Left forelimb (tissue), 1 donor: Measurements from ENCODE around the gene NR2F2.
A peak's percentile ranks its signal among the peaks of the same experiment; 100 is the strongest.

ENCODE experiments used
- DNase-seq: peaks from one replicate; pipeline ENCODE4 v3.0.0-alpha.2; 2018; ENCODE audit warnings: low spot score

Gene NR2F2

DNA sequence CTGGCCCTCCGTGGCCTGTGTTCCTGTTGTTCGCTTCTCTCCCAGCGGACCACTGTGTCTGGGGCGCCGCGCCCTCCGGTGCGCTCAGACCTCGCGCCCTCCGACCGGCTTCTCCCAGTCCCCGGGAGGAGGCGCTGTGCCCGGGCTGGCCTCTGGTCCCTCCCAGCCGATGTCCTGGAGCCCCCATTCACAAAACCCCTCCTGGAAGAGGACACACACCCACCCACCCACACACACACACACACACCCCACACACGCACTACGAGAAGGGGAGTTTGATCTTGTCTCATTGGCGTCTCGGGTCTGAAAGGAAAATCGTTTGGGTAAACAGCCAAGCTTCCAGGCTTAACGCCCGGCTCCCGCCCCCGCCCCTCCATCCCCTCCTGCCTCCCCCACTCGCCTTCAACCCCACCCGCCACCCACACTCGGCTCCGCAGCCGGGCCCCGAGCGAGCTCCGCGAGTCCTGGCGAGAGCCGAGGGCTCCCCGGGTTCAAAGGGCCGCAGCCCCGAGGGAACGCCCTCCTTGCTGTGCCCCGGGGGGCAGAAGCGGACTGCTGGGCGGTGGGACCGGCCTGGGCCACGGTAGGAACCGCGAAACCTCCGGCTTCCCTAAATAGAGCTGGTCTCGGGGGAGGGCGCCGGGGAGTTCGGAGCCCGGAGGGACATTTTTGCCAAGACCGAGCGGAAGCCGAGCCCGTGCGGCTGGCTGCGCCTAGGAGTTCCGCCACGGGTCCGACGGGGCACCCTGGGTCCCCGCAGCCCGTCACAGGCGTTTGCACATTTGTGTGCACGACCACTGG lies 23.6 kb downstream of the NR2F2 start:
- DNase-seq = peak; percentile 80

DNA sequence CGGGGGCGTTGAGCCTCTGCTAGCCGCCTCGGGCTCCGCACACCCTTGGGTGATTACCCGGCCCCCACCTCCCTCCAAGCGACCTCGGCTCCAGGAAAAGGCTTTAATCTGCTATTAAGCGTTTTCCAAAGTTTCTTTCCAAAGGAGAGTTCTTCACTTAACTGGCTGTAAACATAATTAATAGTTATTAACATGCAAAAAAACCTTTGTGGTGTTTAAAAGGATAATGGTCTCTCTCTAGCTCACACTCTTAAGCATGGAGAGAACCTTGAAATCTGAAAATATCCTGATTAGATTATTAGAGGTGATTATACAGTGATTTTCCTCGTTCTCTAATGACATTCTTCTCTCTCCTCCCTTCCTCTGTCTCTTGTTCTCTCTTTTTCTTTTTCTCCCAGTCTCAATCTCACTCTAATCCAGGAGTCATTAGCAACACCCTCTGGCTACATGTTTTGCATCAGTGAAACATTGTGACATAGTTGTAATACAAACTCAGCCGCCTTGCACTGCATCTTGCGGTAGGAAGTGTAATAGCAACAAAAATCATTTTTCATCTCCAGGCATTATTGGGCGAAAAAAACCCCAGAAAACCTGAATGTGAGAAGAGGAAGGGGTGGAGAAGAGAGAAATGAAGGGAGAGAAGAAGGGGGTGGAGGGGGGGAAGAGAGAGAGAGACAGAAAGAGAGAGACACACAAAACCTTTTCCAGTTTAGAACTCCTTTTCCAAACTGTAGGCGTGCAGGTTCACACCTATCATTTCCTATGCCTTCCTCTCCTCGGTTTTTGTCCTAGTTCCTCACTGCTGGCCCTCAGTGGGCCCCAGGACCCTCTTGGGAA lies 24.4 kb downstream of the NR2F2 start:
- DNase-seq = no peak

DNA sequence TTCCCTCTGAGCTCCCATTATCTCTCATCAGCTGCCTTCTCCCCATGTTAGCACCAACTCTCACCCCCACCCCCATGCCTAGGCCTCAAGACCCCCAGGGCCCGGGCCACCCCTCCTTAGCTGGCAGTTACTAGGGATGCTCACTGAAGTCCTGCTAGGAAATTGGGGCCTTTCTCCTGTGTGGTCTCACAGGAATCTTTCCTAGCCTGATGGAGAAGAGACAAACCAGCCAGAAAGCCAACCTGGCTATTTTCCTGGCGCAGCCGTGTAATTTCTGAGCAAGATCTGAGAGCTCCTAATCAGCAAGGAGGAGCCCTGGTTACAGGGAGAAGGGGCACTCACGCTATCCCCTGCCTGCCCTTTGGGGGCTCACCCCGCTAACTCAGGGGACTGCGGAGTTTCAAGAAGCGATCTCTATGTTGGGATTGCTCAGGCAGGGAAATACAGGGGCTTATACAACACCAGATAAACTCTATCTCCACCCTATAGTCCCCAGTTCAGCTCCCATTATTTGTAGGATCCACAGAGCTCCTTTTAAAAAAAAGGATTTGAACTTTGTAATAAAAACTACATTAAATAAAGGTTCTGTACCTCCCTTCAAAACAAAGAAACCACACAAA lies 25.2 kb downstream of the NR2F2 start:
- no peak for DNase-seq

DNA sequence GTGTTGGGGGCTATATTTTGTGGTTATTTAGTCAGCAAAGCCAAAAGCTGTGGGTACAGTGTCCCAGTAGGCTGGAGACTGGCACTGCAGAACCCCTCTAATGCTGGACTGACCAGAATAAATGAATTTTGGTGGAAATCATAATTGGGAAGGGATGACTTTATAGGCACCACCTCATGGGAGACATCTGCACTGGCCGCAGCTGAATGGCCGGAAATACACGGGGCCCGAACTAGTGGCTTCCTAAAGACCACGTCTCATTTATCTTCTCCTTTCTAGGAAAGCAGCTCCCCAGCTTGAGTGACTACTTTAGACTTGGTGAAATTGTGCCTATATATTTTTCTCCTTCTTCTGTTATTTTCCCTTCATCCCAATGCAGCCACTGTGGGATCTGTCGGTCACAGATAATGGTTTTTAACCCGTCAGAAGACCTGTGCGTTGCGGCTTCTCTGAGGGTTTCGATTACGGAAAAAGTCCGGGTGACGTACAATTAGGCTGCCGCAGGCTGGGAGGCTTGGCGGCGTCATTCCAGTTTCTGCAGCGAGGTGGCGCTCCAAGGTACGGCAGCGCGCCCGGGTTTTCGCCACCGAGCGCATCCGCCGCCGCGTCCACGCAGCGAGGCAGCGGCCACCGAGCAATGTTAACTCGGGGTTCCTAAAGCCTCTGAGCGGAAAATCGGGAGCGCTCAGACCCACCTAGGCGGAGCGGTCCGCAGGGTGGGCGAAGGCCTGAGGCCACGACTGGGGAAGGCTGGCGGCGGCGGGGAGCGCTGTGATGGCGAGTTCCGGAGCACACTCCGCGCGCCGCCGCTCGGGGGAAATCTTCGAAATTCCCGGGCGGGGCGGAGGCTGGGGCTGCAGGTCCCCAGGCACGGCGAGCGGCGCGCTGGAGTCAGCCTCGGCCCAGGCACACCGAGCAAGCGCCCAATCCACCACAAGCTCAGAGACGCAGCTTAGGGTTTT lies 26.3 kb downstream of the NR2F2 start:
- peak; percentile 88 for DNase-seq

DNA sequence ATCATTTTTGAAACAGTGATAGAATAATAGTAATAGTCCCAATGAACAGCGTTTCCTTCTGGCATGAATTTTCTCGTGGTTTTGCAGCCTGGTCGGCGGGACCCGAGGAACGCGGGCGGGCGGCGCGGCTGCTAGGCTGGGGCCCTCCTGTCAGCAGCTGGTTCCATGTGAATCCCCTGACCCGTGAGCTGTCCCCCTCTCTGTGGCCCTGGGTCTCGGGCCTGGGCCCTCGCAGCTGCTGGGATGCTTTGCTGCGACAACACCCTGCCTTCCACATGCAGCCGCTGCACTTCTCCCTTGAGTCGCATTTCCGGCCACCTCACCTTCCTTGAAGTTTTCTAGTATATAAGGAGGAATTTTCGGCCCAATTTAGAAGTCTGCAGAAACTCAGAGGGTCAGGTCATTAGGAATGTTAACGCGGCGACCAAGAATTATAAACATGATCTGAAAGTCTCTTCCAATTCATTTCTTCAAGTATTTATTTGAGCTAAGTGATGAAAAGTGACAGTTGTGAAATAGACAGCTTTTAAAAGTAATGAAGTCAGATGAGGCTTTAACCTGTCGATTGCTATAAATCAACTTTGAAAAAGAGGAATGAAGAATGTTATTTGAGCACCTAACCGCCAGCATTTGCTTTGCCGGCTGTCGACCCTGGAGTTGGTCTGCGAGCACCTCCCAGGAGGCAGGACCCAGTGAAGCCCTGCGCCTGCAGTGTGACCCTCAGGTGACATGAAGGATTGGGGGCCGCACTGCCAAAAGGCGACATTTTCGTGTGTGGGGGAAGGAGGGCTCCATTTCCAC lies 27.7 kb downstream of the NR2F2 start:
- DNase-seq = peak; percentile 61

DNA sequence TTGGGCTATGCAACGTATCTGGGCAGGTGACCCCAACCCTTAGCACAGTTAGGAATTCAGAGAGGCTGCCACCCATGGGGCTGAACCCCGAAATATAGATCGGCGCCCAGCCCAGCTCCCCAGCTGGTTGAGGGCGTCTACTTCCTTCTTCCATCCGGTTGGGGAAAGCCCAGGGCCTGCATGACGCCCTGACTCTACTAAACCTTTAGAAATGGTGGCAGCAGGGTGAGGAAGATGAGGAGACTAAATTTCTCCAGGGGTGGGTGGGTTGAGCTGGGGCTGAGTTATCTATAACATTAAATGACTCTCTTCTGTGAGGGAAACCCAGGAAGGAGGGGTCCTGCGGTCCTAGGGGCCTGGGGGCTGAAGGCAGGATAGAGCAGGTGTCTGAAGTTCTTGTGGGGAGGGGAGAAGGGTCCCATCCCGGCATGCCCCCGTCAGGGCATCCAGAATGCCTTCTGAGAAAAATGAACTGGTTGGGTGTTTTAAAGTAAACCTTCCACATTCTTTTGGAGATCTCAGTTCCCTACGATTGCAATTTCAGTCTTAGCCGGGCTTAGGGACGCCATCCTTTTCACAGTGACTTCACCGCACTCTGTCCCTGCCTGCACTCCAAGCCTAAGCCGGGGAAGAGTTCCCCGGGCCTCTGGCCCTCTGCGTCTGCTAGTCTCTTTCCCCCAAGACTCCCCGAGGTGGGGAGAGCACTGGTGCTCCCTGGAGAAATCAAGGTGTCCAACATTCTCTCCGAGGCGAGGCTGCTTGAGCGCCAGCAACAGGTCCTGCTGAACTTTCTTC lies 28.5 kb downstream of the NR2F2 start:
- peak; percentile 55 for DNase-seq

DNA sequence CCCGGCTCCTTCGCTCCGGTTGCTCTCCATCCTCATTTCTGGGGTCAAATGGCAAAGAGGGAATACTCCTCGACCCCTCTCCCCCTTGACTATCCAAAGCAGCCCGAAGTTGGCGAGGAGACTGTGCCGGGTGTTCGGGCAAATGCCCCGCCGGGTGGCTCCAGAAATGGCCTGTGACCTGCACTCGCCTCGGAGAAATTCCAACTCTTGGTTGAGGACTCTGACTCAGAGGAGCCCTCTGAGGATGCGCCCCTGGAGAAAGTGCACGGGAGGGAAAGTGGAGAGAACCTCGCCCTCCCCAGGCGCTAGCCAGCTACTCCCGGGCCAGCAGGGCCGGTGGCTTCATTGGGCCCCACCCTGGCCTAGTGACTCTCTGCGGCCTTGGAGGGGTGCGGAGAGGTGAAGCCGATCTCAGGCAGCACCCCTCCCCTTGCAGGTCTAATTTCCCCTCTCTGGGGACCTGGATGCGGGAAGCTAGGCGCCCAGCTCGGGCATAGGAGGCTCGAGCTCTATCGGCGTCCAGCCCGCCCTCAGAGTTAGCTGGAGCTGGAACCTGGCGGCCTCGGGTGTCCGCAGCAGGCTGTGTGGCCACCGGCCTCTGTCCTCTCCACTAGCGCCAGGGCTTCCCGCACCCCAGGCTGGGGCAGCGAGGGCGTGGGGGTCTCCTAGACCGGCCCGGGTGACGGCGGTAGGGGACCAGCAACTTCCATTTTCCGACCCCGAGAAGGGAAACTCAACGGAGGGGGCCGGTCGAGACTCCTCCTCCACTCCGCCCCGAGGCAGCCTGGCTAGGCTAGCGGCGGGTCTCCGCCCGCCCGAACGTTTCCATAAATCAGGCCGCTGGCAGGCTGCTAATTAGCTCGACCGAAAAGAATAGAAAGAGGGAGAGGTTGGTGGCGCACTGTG lies 29.4 kb downstream of the NR2F2 start:
- DNase-seq = peak; percentile 64

DNA sequence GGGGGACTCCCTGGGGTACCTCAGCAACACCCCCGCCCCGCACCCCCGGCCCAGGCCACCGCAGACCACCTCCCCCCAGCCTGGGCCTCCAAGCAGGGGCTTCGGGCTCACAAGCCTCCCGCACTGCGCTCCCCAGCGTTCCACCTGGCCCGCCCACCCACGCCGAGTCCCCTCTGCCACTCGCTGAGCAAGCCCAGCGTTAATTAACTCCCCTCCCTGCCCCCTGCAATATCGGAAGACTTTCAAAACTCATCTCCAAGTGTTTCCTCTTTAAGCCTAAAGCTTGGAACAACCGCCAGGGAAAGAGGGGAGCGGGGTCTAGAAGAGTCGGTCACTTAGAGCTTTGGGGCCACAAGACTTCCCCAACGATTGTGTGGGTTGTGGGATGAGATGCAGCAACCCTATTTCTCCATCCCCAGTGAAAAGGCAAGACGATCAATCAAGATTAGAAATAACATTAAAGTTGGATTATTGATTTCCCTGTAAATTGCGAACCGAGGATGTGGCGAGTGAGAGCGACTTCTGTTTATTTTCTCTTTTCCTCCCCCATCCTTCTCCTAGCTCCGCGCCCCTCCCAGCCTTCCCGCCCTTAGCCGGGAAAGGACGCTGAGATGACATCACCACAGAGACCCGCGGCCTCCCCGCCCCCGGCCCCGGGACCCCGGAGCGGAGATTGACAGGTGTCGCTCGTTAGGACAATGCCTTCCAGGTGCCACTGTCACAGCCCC lies 30.2 kb downstream of the NR2F2 start:
- no peak for DNase-seq

DNA sequence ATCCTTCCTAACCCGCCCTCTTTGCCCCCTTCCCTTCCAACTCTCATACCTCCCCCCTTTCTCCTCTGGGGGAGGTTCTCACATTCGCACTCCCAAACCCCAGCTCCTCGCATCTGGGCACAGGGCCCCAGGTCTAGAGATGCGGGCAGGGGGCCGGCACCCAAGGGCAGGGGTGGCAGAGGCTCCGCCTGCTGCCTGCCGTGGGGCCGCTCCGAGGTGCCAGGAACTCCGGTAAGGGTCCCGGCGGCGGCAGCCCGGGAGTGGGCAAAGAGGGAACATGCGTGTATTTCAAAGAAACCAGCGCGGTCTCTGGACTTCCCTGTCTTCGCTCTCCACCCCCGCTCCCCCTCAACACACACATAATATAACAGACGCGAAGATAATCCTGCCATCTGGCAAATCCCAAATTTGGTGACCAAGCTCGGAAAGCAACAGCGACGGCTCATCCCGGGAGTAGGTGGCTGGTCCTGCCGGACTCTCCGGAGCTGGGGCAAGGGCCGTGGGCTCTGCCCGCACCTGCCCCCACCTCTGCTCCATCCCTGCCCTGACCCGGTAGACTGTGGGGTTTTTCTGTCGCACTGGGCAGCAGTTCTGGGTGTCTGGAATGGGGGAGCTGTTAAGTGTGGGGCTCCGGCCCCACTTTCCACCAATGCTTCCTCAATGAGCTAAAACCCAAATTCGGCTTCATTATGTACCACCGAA lies 31.0 kb downstream of the NR2F2 start:
- DNase-seq = no peak

DNA sequence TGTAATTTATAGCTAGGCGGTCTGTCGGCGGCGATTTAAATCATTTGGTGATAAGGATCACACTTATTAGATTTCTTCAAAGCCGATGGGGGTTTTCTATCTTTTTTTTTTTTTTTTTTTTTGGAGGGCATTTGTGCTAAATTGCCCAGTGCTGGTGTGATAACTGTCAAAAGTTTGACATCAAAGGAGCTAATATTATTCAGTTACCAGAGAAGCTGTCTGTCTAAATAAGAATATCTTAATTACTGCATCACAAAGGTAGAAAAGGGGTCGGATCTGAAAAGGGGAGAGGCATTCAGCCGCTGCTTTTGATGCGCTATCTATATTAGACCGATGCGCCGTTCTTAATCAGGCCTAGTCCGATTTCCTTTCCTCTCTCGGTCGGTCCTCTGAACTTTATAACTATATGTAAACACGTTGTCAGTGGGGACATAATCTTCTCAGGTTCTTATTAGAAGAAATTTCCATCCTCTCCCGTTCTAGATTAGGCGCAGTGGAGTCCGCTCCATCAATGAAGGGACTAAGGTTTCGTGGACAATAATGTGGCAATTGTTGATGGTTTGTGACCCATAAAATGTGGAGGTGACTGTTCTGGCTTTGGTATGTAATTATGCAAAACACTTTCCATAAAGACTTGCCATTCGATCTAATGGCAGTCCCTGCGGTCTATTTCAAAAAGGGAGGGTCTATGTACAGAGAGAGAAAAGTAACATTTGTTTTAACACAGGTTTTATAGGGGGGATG lies 31.7 kb downstream of the NR2F2 start:
- no peak for DNase-seq

DNA sequence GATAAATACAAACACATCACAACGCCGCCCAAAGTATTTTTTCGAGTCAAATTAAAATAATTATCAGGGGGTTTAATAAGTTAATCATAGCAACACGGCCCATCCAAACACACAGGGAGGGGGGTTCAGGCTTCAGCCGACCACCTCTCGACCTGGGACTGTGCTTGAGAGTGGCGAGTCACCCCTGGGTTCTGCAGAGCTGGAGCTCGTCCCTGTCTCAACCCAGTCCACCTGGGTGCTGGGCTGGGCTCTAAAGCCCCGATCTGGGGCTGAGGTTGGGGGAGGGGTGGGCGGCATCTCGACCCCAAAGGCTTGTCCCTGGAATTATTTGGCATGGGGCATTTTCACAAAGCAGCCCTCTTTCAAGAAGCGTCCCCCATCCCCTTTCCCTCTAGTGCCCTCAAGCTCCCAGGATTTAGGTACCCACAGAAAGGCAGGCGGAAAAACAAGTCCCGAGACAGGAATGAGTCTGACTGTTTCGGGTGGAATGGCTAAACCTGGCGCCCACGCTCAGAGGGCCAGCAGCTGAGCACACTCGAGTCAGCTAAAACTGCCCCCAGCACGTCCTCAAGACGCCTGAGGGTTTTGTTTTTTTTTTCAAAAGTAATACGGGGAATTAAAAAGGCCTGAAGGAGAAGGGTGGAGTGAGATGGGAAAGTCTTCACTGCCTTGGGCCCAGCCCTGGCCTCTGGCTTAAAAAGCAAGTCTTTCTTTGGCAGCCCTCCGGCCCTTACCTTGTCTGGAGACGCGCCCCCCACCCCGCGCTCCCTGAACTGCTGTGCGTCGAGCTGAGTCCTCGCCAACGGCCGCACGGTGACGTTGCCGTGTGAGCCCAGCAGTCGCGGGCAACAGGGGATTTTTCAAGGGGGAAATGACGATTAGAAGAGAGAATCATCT lies 32.5 kb downstream of the NR2F2 start:
- DNase-seq = no peak

DNA sequence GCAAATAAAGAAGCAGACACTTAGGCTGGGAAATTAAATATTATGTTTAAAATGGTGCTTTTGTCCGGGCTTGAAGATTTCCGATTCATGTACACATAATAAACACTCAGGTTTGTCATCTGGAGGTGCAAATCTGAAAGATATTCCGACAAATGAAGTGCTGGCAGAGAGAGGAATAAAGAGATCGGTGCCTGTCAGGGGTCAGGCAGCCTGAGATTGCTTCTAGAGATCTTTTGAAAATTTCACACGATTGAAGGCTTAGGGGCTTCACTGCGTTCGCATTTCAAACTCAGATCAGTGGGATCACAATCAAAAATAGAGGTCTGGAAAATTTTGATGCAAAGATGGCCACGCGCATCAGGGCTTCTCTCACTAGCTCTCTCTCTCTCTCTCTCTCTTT lies 33.2 kb downstream of the NR2F2 start:
- no peak for DNase-seq

DNA sequence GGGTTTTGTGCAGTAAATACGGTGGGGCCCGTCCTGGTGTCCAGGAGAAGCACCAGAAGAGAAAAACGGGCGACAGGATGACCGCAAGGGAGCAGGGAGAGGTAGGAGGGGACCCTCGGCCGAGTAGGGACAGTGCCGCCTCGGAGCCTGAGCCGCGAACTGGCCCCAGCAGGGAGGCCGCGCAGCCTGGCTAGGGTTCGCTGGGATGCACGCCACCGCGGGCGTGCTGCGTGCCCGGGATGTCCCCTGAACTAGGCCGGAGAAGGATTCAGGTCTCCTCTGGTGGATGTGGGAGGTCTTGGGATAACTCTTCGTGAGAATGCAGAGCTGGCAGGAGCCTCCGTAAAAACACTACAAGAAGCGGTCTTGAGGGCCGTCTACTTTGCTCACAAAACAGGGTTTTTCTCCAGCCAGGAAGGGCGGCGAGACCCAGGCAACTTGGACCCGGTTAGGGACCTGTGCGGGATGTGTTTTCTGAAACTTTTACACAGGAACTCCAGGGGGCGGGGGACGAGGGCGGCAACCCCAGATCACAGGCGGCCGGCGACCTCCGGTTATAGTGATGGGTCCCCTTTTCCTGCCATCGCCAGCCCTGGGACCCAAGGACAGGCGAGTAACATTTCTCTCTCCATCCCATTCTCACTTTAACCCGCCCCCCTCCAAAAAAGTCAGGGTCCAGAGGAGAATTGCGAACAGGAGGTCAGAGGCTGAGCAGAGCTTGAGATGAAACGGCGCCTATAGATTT lies 35.5 kb downstream of the NR2F2 start:
- DNase-seq = no peak

DNA sequence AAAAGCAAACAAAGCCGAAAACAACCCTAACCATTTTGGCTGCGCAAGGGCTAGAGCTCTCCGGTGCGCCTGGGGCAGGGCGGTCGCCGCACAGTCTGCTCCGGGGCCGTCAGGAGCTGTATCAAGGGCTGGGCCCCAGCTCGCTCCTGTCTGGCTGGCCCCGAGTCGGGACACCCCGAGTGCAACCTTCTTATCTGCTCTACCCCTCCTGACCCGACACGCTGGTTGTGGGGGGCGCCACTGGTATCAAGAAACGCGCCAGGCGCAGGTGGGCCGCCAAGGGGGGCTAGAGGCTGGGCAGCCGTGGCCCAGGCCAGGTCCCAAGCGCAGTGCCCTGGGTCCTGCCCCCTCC lies 36.0 kb downstream of the NR2F2 start:
- DNase-seq = no peak
